ENCODE results near the gene TMEM187.

TMEM187 gene

DNA sequence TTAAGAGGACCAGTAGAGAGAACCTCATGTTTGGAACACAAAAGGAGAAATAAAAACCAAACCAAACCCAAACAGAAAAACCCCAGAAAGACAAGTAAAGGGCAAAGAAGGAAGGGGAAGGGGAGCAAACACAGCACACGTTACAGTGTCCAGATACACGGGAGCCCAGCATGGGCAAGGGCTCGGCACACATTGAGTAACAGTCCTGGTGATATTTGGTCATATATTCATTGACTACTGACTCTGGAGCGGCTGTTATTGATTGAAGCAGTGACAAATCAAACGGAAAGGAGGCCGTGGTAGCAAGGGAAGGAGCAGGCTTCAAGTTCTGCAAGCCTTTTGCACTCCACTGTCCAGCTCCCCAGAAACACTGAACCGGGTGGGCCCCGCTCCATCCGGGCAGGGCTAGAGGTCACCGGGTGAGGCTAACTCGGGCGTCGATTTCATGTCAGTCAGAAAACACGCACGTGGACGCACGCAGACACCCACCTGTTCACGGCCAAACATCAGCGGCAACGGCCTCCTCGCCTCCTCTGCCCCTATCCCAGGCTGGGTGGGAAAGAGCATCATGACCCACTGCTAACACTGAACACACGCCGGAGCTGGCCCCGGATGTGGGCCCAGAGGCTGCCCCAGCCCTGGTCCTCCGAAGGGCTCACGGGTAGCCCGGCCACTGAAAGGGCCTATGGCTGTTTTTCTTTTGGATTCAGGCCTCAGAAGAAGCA lies 50.9 kb downstream of the TMEM187 start:
- DNase-seq, result no peak

DNA sequence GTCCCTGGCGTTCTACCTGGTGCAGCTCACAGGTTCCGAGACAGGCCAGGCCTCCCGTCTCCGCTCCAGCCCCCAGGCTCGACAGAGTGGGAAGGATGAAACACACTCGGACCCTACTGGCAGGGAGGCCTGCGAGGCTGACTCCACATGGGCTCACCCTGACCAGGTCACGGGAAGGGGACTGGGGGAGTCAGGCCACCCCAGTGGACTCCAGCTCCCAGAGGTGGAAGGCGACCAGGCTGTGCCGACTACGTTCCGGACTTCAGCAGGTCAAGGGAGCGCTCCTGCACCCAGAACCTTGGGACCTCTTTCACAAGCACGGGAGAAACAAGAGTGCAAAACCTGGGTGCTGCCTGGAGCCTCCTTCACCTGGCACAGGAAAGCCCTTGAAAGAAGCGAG lies 51.7 kb downstream of the TMEM187 start:
- DNase-seq, result no peak

DNA sequence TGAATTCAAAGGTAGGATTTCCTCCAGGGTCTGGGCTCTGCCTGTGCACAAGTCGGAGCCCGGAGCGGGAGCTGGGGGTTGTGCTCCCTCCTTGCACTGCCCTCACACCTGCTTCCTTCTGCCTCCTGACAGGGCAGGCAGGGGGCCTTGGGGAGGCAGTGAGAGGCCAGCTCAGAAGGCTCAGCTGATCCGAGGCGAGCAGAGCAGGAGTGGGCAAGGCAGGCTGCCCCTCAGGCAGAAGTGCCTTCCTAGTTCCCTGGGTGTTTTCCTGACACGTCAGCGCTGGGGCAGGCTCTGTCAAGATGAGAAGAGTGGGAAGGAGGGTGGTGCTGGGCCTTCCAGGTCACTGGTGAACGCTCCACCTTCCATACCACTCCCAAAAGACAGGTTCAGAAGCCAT lies 52.7 kb downstream of the TMEM187 start:
- no peak for DNase-seq

DNA sequence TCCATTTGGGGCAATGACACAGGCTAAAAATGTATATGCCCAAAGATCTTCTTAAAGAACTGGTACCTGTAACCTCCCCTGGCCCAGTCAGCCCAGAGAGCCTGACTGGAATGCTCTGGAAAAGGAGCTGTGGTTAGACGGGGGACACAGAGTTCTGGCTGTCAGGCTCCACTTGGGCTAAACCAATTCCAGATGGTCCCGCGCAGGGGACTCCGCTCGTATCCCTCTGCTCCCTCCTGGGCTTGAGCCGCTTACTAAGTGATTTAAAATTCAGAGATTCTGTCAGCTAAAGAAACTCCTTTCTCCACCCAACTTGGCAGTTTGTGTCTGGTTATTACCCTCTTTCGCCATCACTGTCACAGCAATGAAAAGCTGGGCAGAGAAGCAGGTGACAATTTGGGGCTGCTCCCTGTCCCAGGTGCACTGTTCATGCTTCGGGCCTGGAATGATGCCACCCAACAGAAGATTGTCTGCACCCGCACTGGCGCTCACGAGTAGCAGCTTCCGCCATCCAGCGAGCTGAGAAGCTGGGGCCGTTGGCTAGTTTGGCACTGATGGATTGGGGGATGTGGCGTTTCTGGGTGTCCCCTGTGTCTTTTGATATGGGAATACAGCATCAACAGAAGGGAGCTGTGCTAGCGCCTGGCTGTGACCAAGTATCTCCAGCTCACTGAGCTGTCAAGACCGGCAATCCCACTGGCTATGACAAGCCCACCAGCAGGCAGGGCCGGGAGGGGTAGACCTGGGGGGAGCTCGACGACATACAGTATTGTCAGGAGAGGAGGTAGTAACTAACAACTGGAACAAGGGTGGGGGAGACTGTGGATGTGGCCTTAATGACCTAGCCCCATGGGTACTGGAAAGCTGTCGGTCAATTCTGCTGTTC lies 53.8 kb downstream of the TMEM187 start:
- no peak for DNase-seq

DNA sequence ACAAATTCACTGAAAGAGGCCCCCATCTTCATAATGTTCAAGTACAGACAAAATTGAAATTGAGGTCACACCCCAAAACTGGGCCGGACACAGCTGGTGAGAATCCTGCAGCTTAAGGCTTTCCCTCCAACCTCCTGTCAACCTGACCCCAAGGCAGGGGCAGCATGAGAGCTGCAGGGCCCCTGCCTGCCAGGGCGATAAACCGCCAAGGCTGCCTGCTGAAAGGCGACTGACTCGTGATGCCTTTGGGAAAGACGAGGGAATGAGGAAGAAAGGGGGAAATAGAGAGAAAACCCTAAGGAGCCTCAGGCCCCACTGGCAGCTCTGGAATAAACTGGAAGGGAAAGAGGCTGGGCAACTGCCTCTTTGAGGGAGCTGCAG lies 54.5 kb downstream of the TMEM187 start:
- DNase-seq, result no peak

DNA sequence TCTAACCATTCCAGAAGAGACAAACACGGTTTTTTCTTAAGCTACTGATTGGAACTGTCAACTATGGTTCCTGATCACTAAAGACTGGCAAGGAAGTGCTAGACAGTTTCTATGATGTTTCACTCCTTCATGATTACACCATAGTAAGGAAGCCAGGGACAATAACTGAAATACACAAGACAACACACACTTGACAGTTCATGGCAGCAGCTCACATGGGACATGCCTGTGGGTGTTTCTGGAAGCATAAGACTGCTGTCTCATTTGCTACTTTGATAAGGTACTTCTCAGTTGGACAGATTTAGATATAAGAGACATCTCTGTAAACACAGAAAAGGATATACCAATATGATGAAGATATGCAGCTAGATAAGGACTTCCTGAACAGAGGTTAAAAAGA lies 55.4 kb downstream of the TMEM187 start:
- no peak for DNase-seq

DNA sequence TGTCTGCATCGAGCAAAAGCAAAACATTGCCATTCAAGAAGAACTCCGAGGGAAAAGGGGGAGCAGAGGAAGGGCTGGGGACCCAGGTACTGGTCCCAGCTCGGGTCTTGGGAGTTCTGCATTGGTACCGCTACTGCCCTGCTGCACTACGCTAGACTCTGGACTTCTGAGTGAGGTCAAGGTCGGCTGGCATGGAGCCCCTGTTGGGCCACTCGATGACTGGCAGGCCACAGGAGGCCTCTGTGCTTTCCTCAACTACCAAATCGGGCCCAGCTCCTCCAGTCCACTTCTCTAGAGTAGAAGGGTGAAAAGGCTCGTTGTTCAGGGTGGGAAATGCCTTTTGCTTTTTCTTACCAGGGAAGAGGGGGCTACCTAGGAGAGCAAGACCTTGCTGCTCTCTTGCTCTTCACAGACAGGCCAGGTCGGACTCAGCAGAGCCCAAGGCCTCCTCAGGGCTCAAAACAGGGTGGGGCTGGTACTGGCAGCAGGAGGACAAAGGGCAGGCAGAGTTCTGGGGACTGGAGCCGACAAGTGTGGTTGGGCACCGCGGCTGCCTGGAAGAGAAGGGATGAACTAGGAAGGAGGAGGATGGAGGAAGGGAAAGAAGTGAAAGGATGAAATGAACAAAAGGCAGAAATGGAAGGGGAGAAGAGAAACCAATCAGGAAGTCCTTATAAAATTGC lies 56.1 kb downstream of the TMEM187 start:
- no peak for DNase-seq

DNA sequence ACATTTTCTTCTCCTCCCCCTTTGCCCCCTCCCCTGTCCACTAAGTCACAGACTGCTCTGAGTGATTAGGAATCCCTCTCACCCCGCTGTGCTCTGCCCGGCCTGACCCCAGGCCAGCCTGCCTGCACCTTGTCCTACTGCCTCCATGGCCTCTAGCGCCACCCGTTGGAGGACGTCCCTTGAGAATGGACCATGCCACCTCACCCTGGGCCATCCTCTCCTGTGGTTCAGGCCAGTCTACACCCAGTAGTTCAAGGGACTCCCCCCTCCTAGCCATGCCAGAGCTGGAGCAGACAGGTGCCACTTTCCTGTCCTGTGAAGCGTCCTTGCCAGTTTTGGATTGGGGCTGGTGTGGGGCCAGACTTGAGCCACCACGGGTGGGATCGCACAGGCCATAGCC lies 56.9 kb downstream of the TMEM187 start:
- no peak for DNase-seq

DNA sequence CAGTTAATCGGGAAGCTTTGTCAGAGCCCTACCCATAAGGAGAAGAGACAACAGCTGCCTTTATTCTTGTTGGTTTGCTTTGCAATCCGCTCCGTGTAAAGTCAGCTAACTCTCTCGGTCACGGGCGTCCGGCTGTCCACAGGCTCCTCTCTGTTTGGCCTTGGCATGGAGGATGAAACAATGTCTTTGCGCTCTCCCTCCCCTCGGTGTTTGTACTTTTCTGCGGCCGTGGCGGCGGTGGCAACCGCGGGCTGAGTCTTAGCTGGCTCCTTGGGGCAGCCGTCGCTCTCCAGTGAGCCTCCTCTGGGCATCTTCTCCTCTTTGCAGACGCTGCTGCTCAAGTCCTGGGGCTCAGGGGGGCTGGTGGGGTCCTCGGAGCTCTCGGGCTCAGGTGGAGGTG lies 57.7 kb downstream of the TMEM187 start:
- DNase-seq, result no peak

DNA sequence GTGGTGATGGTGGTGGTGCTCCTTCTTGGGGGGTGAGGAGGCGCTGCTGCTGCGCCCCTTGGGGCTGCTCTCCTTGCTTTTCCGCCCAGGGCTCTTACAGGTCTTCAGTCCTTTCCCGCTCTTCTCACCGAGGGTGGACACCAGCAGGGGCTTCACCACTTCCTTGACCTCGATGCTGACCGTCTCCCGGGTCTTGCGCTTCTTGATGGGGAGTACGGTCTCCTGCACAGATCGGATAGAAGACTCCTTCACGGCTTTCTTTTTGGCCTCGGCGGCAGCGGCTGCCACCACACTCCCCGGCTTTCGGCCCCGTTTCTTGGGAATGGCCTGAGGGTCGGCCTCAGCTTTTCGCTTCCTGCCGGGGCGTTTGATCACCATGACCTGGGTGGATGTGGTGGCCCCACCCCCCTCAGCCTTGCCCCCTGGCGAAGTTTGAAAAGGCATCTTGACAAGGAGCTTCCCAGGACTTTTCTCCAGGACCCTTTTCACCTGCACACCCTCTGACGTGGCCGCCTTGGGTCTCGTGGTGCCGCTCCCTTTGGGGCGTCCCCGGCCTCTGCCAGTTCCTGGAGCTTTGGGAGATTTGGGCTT lies 58.3 kb downstream of the TMEM187 start:
- DNase-seq, result no peak

DNA sequence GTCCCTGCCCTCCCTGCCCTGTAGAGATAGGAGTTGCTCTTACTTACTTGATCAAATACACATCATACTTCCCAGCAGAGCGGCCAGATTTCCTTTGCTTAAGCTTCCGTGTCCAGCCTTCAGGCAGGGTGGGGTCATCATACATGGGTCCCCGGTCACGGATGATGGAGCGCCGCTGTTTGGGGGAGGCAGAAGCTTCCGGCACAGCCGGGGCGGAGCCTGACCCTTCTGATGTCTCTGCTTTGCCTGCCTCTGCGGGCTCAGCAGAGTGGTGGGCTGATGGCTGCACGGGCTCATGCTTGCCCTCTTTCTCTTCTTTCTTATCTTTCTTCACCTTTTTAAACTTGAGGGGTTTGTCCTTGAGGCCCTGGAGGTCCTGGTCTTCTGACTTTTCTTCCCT lies 59.6 kb downstream of the TMEM187 start:
- no peak for DNase-seq

DNA sequence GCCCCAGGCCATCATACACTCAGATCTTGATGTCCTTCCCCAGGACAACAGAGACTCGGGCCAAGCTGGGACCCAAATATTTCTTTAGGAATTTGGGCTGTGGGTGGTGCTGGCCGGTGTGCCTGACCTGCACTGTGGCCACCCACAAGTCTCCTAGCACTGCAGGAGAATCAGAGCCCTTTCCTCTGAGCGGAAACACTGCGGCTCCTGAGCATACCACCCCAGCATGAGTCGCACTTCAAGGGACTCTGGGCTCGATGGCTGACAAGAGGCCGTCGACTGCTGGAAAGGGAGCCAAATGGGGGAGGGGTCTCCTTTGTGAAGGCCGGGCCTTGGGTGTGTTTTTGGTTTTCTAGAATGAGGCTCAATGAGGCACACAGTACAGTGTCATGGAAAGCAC lies 60.1 kb downstream of the TMEM187 start:
- no peak for DNase-seq

Measured in NCI-H2081 treated with DMSO at 0.1 percent for 48 hours (cell line).